Stimulated activated CD4-positive, alpha-beta T cell treated with anti-CD3 and anti-CD28 coated beads, Interleukin-2, amount 100 ng/mL, for 24 hours (primary cell): ENCODE measurements around the gene HTRA3.

ENCODE experiments used
- DNase-seq, 2 donors: peaks; one replicate each; pipeline ENCODE4 v3.0.0-alpha.2; 2020

HTRA3 gene

GRCh38 chr4:8297141-8297601 lies 27.6 kb downstream of the HTRA3 start:
- no peak for DNase-seq

- no peak for DNase-seq
Measured at GRCh38 chr4:8297691-8298485, 28.3 kb downstream of the HTRA3 start.

GRCh38 chr4:8300832-8301231 lies 31.3 kb downstream of the HTRA3 start:
- no peak for DNase-seq

- DNase-seq, result no peak
Measured at GRCh38 chr4:8301851-8302730, 32.5 kb downstream of the HTRA3 start.

- no peak for DNase-seq
Measured at GRCh38 chr4:8303081-8303480, 33.5 kb downstream of the HTRA3 start.

GRCh38 chr4:8303485-8304281 lies 34.1 kb downstream of the HTRA3 start:
- DNase-seq, result no peak

GRCh38 chr4:8304827-8305695 lies 35.5 kb downstream of the HTRA3 start:
- no peak for DNase-seq

GRCh38 chr4:8305851-8306471 lies 36.4 kb downstream of the HTRA3 start:
- no peak for DNase-seq

GRCh38 chr4:8306511-8307021 lies 37.0 kb downstream of the HTRA3 start:
- DNase-seq, result no peak

- DNase-seq, result no peak
Measured at GRCh38 chr4:8307121-8307520, 37.6 kb downstream of the HTRA3 start.

- no peak for DNase-seq
Measured at GRCh38 chr4:8307714-8308113, 38.2 kb downstream of the HTRA3 start.

- no peak for DNase-seq
Measured at GRCh38 chr4:8308144-8308543, 38.6 kb downstream of the HTRA3 start.

- DNase-seq, result no peak
Measured at GRCh38 chr4:8308856-8309771, 39.6 kb downstream of the HTRA3 start.

GRCh38 chr4:8310306-8310705 lies 40.8 kb downstream of the HTRA3 start:
- DNase-seq, result no peak

- DNase-seq, result no peak
Measured at GRCh38 chr4:8311101-8312068, 41.8 kb downstream of the HTRA3 start.

GRCh38 chr4:8312069-8312445 lies 42.5 kb downstream of the HTRA3 start:
- no peak for DNase-seq

GRCh38 chr4:8312976-8313375 lies 43.4 kb downstream of the HTRA3 start:
- DNase-seq, result no peak

GRCh38 chr4:8314691-8315255 lies 45.2 kb downstream of the HTRA3 start:
- DNase-seq, result peak in 1 of 2 donors; percentile 11
